Measurements from ENCODE around the gene TSR2.

The TSR2 gene

DNA sequence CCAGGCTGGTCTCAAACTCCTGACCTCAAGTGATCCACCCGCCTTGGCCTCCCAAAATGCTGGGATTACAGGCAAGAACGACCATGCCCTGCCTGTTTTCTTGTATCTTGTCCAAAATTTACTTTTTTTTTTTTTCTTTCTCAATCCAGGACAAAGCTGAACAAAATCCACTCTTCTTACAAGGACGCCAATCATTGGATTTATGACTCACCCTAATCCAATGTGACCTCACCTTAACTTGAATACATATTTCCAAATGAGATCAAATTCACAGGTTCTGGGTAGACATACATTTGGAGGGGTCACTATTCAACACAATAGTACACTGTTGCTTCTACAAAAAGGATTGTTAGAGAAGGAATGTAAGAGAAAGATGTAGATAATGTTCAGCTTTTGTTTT is 18.0 kb upstream of the TSR2 start:
- TF ChIP-seq TAF1 (IDR thresholded peaks at IDR 0.05; ENCODE audit: borderline replicate concordance, insufficient read depth, low read length) (no peak), SIN3A (IDR thresholded peaks at IDR 0.05; ENCODE audit: borderline replicate concordance, insufficient read depth, low read length) (no peak), REST (IDR thresholded peaks at IDR 0.05; ENCODE audit: insufficient read depth in 1 of 2, low read depth in 2 of 2, low read length in 2 of 2) (no peak), FOXP2 (optimal IDR thresholded peaks at IDR 0.05; ENCODE audit: borderline replicate concordance, extremely low read depth, extremely low read length, insufficient read depth) (no peak), POLR2AphosphoS5 (IDR thresholded peaks at IDR 0.05; ENCODE audit: low read depth, low read length) (no peak)

- no peak for TF ChIP-seq SIN3A (IDR thresholded peaks at IDR 0.05; ENCODE audit: borderline replicate concordance, insufficient read depth, low read length)
- no peak for TF ChIP-seq POLR2AphosphoS5 (IDR thresholded peaks at IDR 0.05; ENCODE audit: low read depth, low read length)
- no peak for TF ChIP-seq FOXP2 (optimal IDR thresholded peaks at IDR 0.05; ENCODE audit: borderline replicate concordance, extremely low read depth, extremely low read length, insufficient read depth)
- no peak for TF ChIP-seq TAF1 (IDR thresholded peaks at IDR 0.05; ENCODE audit: borderline replicate concordance, insufficient read depth, low read length)
- no peak for TF ChIP-seq REST (IDR thresholded peaks at IDR 0.05; ENCODE audit: insufficient read depth in 1 of 2, low read depth in 2 of 2, low read length in 2 of 2)
Observed at GRCh38 chrX:54423161-54423888, 16.9 kb upstream of the TSR2 start.

DNA sequence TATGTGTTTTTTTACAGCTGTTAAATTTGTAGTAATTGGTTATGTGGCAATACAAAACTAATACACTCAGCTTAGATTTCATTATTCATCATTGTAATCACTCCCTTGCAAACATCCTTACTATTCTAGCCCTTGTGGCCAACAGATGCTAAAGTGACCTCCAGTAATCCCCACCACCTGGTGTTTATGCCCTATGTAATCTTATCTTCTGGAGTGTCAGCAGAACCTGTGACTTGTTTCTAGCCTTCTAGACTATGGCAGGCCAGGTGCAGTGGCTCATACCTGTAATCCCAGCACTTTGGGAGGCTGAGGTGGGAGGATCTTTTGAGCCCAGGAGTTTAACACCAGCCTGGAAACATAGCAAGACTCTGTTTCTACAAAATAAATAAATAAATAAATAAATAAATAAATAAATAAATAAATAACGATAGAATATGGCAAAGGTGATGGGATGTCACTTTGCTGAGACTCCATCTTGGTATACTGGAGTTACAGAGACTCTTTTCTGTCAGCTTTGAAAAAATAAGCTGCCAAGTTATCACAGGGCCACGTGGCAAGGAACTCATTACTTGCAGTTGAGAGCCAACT is 12.3 kb upstream of the TSR2 start:
- TF ChIP-seq TAF1 (IDR thresholded peaks at IDR 0.05; ENCODE audit: borderline replicate concordance, insufficient read depth, low read length) = no peak
- TF ChIP-seq SIN3A (IDR thresholded peaks at IDR 0.05; ENCODE audit: borderline replicate concordance, insufficient read depth, low read length) = no peak
- no peak for TF ChIP-seq POLR2AphosphoS5 (IDR thresholded peaks at IDR 0.05; ENCODE audit: low read depth, low read length)

DNA sequence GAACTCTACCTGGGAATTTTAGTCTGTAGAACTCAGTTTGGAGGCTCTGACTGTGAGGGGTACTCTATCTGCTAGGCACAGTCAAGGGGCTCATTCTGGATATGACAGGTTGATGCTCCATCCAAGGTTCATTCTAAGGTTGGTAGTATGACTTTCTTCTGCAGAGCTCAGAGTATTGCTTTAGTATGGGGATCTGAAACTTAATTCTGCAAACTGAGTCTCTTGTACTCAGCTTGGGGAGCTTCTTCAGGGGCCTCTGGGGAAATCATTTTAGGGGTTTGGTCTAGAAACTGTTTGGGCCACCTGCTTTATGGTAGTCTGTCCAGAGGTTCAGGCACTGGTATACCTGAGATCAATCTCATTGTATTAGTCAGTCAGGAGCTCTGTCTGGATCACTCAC is 9.7 kb upstream of the TSR2 start:
- TF ChIP-seq REST (IDR thresholded peaks at IDR 0.05; ENCODE audit: insufficient read depth in 1 of 2, low read depth in 2 of 2, low read length in 2 of 2) = no peak
- TF ChIP-seq FOXP2 (optimal IDR thresholded peaks at IDR 0.05; ENCODE audit: borderline replicate concordance, extremely low read depth, extremely low read length, insufficient read depth) = no peak
- no peak for TF ChIP-seq POLR2AphosphoS5 (IDR thresholded peaks at IDR 0.05; ENCODE audit: low read depth, low read length)
- TF ChIP-seq SIN3A (IDR thresholded peaks at IDR 0.05; ENCODE audit: borderline replicate concordance, insufficient read depth, low read length) = no peak
- no peak for TF ChIP-seq TAF1 (IDR thresholded peaks at IDR 0.05; ENCODE audit: borderline replicate concordance, insufficient read depth, low read length)

GRCh38 chrX:54435121-54435520 is 5.1 kb upstream of the TSR2 start:
- TF ChIP-seq FOXP2 (optimal IDR thresholded peaks at IDR 0.05; ENCODE audit: borderline replicate concordance, extremely low read depth, extremely low read length, insufficient read depth) (no peak), TAF1 (IDR thresholded peaks at IDR 0.05; ENCODE audit: borderline replicate concordance, insufficient read depth, low read length) (no peak), POLR2AphosphoS5 (IDR thresholded peaks at IDR 0.05; ENCODE audit: low read depth, low read length) (no peak), SIN3A (IDR thresholded peaks at IDR 0.05; ENCODE audit: borderline replicate concordance, insufficient read depth, low read length) (no peak), REST (IDR thresholded peaks at IDR 0.05; ENCODE audit: insufficient read depth in 1 of 2, low read depth in 2 of 2, low read length in 2 of 2) (no peak)

Data from PFSK-1 (cell line).